ENCODE data around the gene VPS13D. TPM values are rescaled to one million over a fixed set of nuclear protein-coding genes. Genes with fewer than 3 reads are reported as not detected.

The VPS13D gene
- total and polyA plus RNA-seq, 2 of the 4 experiments (the other 2 are of a cell fraction), result 9.0 to 16.3 TPM

- H3K36me3 ChIP-seq (ENCODE audit: control insufficient read depth, insufficient read depth, low read length), result no peaks in the 10 kb centered on the region
- peaks cover 43% of the 10 kb centered on the region for H3K4me1 ChIP-seq (ENCODE audit: control insufficient read depth, insufficient read depth, low read length)
- no peak overlapping the region for H3K23ac ChIP-seq (ENCODE audit: low read depth, low read length)
- BruUV-seq (replicated peaks), result no TSS peak
- no peaks in the 10 kb centered on the region for H3K27me3 ChIP-seq (ENCODE audit: control insufficient read depth, insufficient read depth, low read length)
- H3K56ac ChIP-seq (ENCODE audit: extremely low read depth, insufficient read depth, low read length), result no peak overlapping the region
- no peak overlapping the region for H3K27ac ChIP-seq (ENCODE audit: insufficient read depth, low read length)
- H2BK20ac ChIP-seq (ENCODE audit: low read depth, low read length), result no peak overlapping the region; the same call in 1 of the 2 replicates
- H2BK15ac ChIP-seq (ENCODE audit: low read depth, low read length), result peak overlapping the region; percentile 6; the same call in 1 of the 3 replicates
- CTCF ChIA-PET, result interaction anchor here (0.9 to 2.3 kb wide), 2 partner anchors 32 to 58 kb away, joined by 6 to 9 read pairs; no protein-coding TSS in a partner anchor
- no peaks in the 10 kb centered on the region for H3K9me3 ChIP-seq (ENCODE audit: control insufficient read depth, insufficient read depth, low read length)
- DNase-seq, result no peak
- no peak overlapping the region for H3K14ac ChIP-seq (replicated peaks; ENCODE audit: low read depth, low read length)
- H3K79me1 ChIP-seq (ENCODE audit: low read depth in 1 of 2, low read length in 2 of 2), result peaks cover 0 to 11% of the 10 kb centered on the region in 2 experiments; a peak in 3 of 4 replicates
- peak overlapping the region; percentile 85 for H2AK5ac ChIP-seq (ENCODE audit: low read depth, low read length)
- in situ Hi-C loops (cut with MboI; ENCODE audit: low sequenced_read_pairs), result no loop called here
- H3K4me3 ChIP-seq (ENCODE audit: insufficient read depth, low read depth, low read length), result no peak overlapping the region
- no CpG with 5 or more reads among the region's 7 CpGs for WGBS, 2 experiments (ENCODE audit: extremely low coverage in 2 of 2, insufficient read length in 1 of 2)
- intact Hi-C loops (cut with micrococcal nuclease), result no loop called here
- dilution Hi-C loops (cut with HindIII; ENCODE audit: low sequenced_read_pairs, unreplicated experiment), result no loop called here
- H3K4me2 ChIP-seq (ENCODE audit: low read depth, low read length), result no peak overlapping the region
- no peaks in the 10 kb centered on the region for H4K20me1 ChIP-seq (ENCODE audit: insufficient read depth, low read length)
- peak overlapping the region; percentile 38; the same call in 1 of the 2 replicates for H4K91ac ChIP-seq (ENCODE audit: insufficient read depth, low read depth, low read length)
- no peak overlapping the region for H2BK5ac ChIP-seq (ENCODE audit: low read depth, low read length, poor library complexity, severe bottlenecking)
- peak overlapping the region in 1 of 2 experiments; percentile 95; a peak in 1 of 4 replicates for H4K8ac ChIP-seq (ENCODE audit: low read depth in 2 of 2, low read length in 2 of 2)
- no peak overlapping the region for H2AK9ac ChIP-seq (replicated peaks; ENCODE audit: low read depth, low read length, poor library complexity)
- no peak for ATAC-seq (ENCODE audit: low read depth)
- peaks cover 7% of the 10 kb centered on the region for H3K9me1 ChIP-seq (ENCODE audit: insufficient read depth, low read length)
- H3K18ac ChIP-seq (ENCODE audit: low read depth, low read length), result no peak overlapping the region; the same call in 1 of the 2 replicates
- H2BK120ac ChIP-seq (ENCODE audit: low read depth, low read length), result peak overlapping the region; percentile 57
- no peak overlapping the region for H3K9ac ChIP-seq (ENCODE audit: low read depth, low read length)
- no peak overlapping the region for H3K4ac ChIP-seq (ENCODE audit: low read depth, low read length)
- no peak overlapping the region for H4K5ac ChIP-seq (ENCODE audit: low read depth, low read length)
- no peak overlapping the region for H2AFZ ChIP-seq (replicated peaks; ENCODE audit: low read length, poor library complexity)
- POLR2A ChIA-PET (ENCODE audit: unreplicated experiment), result no interaction called here
- TF ChIP-seq RAD21 (IDR thresholded peaks at IDR 0.05; ENCODE audit: low read length) (no peak), RCOR1 (IDR thresholded peaks at IDR 0.05; ENCODE audit: insufficient replicate concordance, low read length) (no peak), RFX5 (IDR thresholded peaks at IDR 0.05; ENCODE audit: low read depth, low read length) (no peak), USF2 (IDR thresholded peaks at IDR 0.05; ENCODE audit: low read depth, low read length) (no peak), SMC3 (IDR thresholded peaks at IDR 0.05; ENCODE audit: low read depth, low read length) (no peak), MXI1 (IDR thresholded peaks at IDR 0.05; ENCODE audit: borderline replicate concordance, low read depth, low read length) (no peak), BHLHE40 (IDR thresholded peaks at IDR 0.05; ENCODE audit: low read depth, low read length) (no peak), MAFK (IDR thresholded peaks at IDR 0.05; ENCODE audit: low read depth, low read length) (no peak), FOS (IDR thresholded peaks at IDR 0.05; ENCODE audit: low read depth, low read length) (no peak), CEBPB (IDR thresholded peaks at IDR 0.05; ENCODE audit: low read depth, low read length) (no peak), CHD1 (IDR thresholded peaks at IDR 0.05; ENCODE audit: low read depth, low read length) (no peak), NFE2L2 (IDR thresholded peaks at IDR 0.05; ENCODE audit: low read depth, low read length) (no peak), CTCF (conservative IDR thresholded peaks at IDR 0.05; ENCODE audit: low read depth, low read length) (no peak), POLR2A (IDR thresholded peaks at IDR 0.05; ENCODE audit: low read depth, low read length) (no peak), ELK1 (IDR thresholded peaks at IDR 0.05; ENCODE audit: borderline replicate concordance, low read depth, low read length) (no peak)
These were observed 46.6 kb upstream of the VPS13D start for GRCh38 chr1:12183095-12183794.
